ENCODE measurements around the gene GRB10.

GRB10 gene

DNA sequence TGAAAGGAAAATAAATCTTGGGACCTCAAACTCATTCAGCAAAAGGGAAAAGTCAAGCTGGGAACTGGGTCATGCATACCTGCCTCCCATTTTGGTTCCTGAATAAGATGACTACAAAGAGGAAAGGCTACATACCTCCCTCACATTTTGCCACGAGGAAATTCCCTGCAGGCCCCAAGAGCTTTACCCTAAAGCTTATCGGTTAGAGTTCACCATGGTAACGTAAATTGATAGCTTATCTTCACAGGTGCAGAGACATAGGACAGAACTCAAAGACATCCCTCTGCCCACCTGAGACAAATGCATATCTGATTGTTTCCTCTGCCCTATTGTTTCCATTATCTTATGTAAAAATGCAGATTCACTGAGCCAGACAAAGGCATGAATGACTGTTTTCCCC lies 31.5 kb upstream of the GRB10 start:
- ATAC-seq (replicated peaks; ENCODE audit: extremely low read depth, poor library complexity, severe bottlenecking) (no peak), DNase-seq (ENCODE audit: low spot score in 2 of 2) (no peak)
- Mint-ChIP-seq H3K4me1 (no peaks in the 10 kb centered on the region), H3K9me3 (no peaks in the 10 kb centered on the region), H3K4me3 (no peak overlapping the region), H3K27ac (ENCODE audit: low read depth) (no peak overlapping the region), H3K27me3 (peaks cover 43% of the 10 kb centered on the region), H3K36me3 (ENCODE audit: insufficient read depth) (no peaks in the 10 kb centered on the region)

DNA sequence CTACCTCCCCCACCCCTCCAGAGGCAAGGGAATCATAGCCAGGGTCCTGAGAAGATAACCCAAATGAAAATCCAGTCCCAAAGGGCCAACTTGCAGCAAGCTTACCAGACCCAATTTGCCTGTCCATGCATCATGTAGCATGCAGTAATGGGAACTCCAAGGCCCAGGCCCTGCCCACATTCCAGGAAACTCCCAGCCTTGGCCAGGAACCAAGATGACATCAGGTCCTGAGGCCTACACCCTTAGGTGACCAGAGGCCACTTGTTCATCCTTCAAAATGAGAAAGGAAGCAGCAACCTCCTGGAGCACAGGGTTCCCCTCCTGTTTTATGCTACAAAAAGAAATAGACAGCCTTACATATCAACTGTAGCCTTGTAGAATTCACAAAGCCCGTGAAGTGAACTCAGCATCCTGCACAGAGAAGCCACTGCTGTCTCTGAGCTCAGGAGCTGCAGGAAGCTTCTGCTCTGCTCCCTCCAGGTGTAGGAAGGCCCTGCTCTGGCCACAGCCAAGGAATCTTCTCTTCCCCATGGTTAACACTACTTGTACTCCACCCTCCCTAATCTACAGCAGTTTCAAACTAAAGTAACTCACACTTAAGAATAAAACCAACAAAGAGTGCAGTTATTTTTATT lies 30.3 kb upstream of the GRB10 start:
- no peak for DNase-seq (ENCODE audit: low spot score in 2 of 2)
- Mint-ChIP-seq H3K36me3 (ENCODE audit: insufficient read depth) (no peaks in the 10 kb centered on the region), H3K27ac (ENCODE audit: low read depth) (no peak overlapping the region), H3K27me3 (peaks cover 32% of the 10 kb centered on the region), H3K9me3 (no peaks in the 10 kb centered on the region), H3K4me1 (no peaks in the 10 kb centered on the region), H3K4me3 (no peak overlapping the region)
- ATAC-seq (replicated peaks; ENCODE audit: extremely low read depth, poor library complexity, severe bottlenecking), result no peak

DNA sequence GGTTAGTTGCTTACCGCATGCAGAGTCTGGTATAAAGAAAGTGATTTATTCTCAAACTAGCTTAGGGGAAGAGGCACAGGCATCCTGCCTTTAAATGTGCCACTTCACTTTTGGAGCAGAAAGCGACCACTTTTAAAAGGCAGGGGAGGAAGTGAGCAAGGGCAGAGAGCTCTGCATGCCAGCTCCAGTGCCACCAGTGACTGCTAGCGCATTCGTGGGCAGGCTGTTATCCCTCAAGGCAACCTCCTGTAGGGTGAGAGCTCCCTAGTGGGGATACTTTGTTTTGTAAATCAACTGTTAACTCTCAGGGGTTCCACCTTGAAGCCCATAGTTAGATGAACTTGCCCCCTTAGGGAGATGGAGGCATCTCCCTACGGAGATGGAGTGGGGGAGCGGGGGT lies 29.4 kb upstream of the GRB10 start:
- H3K4me3 Mint-ChIP-seq, result no peak overlapping the region
- no peaks in the 10 kb centered on the region for H3K4me1 Mint-ChIP-seq
- no peaks in the 10 kb centered on the region for H3K36me3 Mint-ChIP-seq (ENCODE audit: insufficient read depth)
- H3K9me3 Mint-ChIP-seq, result no peaks in the 10 kb centered on the region
- peaks cover 31% of the 10 kb centered on the region for H3K27me3 Mint-ChIP-seq
- no peak for ATAC-seq (replicated peaks; ENCODE audit: extremely low read depth, poor library complexity, severe bottlenecking)
- no peak overlapping the region for H3K27ac Mint-ChIP-seq (ENCODE audit: low read depth)
- no peak for DNase-seq (ENCODE audit: low spot score in 2 of 2)

DNA sequence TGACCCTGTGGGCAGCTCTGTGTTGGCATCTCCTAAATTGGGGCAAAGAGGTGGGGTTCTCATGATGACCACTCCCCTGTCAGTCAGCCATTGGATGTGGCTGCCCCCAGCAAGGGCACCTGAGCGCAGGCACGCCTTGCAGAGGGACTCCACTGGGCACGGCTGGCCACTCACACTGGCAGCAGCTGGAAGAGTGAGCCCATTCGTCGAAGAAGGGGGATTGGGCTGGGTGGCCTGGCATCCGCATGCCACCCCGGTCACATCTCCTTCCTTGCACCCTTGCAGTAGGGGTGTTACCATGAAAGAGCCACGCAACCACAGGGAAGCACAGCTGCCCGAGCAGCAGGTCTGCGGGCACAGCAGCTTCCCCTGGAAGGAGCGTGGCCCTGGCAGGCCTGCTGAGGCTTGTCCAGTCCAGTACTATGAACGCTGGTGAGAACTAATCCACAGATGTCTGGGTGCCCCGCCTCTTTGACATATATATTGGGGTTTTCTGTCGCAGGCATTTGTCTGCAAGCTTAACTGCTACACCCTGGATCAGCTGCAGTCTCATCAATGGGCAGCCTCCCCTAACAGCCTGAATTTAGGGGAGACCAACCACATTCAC lies 25.7 kb upstream of the GRB10 start:
- Mint-ChIP-seq H3K9me3 (no peaks in the 10 kb centered on the region), H3K27me3 (peaks cover 29% of the 10 kb centered on the region), H3K4me3 (no peak overlapping the region)

DNA sequence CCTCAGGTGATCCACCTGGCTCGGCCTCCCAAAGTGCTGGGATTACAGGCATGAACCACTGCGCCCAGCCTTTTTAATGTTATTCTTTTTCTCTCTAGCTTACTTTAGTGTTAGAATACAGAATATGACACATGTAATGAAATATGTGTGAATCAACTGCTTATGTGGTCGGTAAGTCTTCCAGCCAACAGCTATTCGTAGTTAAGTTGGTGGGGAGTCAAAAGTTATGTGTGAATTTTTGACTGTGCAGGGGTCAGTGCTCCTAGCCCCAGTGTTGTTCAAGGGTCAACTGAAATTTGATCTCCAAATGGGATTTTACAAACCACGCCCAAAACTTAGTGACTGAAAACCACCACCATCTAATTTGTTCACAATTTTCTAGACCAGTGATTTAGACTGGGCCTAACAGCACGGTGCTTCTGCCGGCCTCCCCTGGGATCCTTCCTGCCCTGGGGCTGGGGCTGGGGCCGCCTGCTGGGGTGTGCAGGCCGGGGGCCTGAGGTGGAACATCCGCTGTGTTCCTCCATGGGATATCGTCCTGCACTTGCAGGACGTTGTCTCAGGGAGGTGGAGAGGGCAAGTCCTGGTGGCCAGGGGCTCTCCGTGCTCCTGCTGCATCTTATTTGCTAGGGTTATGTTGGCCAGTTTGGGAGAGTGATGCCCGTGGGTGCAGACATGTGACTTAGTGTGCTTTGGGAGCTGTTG lies 24.5 kb upstream of the GRB10 start:
- DNase-seq (ENCODE audit: low spot score in 2 of 2) (no peak), ATAC-seq (replicated peaks; ENCODE audit: extremely low read depth, poor library complexity, severe bottlenecking) (no peak)
- H3K27ac Mint-ChIP-seq (ENCODE audit: low read depth), result no peak overlapping the region
- peaks cover 32% of the 10 kb centered on the region for H3K27me3 Mint-ChIP-seq
- H3K36me3 Mint-ChIP-seq (ENCODE audit: insufficient read depth), result peaks cover 1% of the 10 kb centered on the region
- H3K4me3 Mint-ChIP-seq, result no peak overlapping the region
- H3K9me3 Mint-ChIP-seq, result no peaks in the 10 kb centered on the region
- no peaks in the 10 kb centered on the region for H3K4me1 Mint-ChIP-seq

More for the DNA sequence above, 25.7 kb upstream of the GRB10 start:
- no peak for DNase-seq (ENCODE audit: low spot score in 2 of 2)
- Mint-ChIP-seq H3K27ac (ENCODE audit: low read depth) (no peak overlapping the region), H3K4me1 (no peaks in the 10 kb centered on the region), H3K36me3 (ENCODE audit: insufficient read depth) (peaks cover 1% of the 10 kb centered on the region)
- no peak for ATAC-seq (replicated peaks; ENCODE audit: extremely low read depth, poor library complexity, severe bottlenecking)

DNA sequence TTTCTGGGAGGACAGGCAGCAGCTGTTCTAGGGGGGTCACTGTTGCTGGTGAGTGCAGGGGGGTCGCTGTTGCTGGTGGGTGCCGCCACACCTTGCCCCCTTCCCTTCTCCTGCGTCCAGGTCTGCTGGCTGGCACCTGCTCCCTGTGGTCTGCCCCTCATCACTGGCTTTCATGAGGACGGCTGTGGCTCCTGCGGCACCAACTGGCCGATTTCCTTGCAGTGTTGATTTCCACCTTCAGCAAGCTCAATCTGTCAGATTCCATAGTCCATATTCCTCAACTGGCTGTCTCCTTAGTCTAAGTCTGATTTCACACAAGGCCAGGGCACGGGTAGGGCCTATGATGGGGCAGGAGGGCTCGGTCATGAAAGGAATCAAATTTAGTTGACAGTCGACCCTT lies 23.4 kb upstream of the GRB10 start:
- DNase-seq (ENCODE audit: low spot score in 2 of 2) (no peak), ATAC-seq (replicated peaks; ENCODE audit: extremely low read depth, poor library complexity, severe bottlenecking) (no peak)
- no peaks in the 10 kb centered on the region for H3K4me1 Mint-ChIP-seq
- H3K9me3 Mint-ChIP-seq, result no peaks in the 10 kb centered on the region
- H3K4me3 Mint-ChIP-seq, result no peak overlapping the region
- peaks cover 41% of the 10 kb centered on the region for H3K27me3 Mint-ChIP-seq
- H3K36me3 Mint-ChIP-seq (ENCODE audit: insufficient read depth), result peaks cover 1% of the 10 kb centered on the region
- H3K27ac Mint-ChIP-seq (ENCODE audit: low read depth), result no peak overlapping the region

DNA sequence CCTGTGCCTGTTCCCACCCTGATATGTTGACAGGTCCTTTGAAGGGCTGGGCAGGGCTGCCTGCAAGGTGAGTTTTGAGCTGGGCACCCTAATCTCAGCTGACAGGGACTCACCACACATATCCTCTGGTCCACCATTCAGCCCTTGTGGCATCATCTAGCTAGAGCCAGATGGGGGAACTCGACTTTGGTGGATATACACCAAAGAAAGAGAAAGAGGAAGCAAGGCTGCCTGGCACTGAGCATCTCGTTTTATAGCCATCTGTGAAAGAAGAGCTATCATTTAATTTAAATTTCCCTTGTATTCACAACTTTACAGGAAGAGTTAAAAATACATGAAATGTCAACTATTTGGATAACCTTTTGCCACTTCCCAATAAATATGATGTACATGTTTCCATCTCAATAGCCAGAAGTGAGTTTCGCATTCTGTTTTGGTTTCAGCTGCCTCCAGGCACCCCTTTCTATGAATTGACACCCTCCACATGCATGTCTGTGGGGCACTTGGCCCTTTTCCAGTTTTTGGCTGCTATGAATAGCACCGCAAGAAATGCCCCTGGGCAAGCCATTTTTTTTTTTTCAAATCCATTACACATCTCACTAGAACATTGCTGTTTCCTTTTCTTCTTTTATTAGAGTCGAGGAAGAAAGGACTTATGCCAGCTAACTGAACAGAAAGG lies 22.9 kb upstream of the GRB10 start:
- Mint-ChIP-seq H3K4me3 (no peak overlapping the region), H3K4me1 (no peaks in the 10 kb centered on the region), H3K36me3 (ENCODE audit: insufficient read depth) (peaks cover 1% of the 10 kb centered on the region), H3K27ac (ENCODE audit: low read depth) (no peak overlapping the region), H3K27me3 (peaks cover 44% of the 10 kb centered on the region), H3K9me3 (no peaks in the 10 kb centered on the region)
- DNase-seq (ENCODE audit: low spot score in 2 of 2), result no peak
- no peak for ATAC-seq (replicated peaks; ENCODE audit: extremely low read depth, poor library complexity, severe bottlenecking)

DNA sequence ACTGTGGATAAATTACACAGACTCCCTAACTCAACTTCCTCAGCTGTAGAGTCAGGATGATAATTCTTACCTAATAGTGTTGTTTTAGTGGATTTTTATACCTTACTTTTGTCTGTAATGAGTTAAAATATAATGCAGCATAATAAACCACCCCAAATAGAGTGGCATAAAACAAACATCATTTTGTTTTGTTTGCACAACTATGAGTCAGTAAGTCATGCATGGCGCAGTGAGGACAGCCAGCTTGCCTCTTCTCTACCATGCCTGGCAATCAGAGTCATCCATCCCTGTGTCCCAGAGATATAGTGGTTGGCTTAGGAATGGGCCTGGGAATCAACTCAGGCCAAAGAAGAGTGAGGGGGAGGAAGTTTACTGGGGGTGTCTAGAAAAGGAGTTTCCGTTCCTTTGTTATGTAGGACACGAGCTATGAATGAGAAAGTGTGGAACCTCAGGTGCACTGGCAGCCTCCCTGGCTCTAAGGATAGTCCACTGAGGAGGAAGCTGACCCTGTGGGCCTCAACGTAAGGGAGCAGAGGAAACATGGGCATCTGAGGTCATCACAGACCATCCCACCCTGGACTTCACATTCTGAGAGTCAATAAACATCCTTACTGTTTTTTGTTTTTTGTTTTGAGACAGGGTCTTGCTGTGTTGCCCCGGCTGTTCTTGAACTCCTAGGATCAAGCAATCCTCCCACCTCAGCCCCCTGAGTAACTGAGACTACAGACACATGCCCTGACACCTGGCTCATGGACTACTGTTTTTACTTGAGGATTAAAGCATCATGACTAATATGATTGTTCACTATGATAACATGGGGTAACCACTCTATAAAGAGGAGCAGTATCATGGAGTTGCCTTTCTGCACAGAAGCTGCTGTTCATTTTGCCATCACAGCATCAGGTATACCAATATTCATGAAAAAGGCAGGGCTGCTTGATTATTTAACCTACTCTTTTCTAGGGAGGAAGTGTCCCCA lies 21.0 kb upstream of the GRB10 start:
- Mint-ChIP-seq H3K4me3 (no peak overlapping the region), H3K36me3 (ENCODE audit: insufficient read depth) (peaks cover 2% of the 10 kb centered on the region), H3K9me3 (no peaks in the 10 kb centered on the region), H3K27ac (ENCODE audit: low read depth) (no peak overlapping the region), H3K27me3 (peaks cover 46% of the 10 kb centered on the region), H3K4me1 (no peaks in the 10 kb centered on the region)
- ATAC-seq (replicated peaks; ENCODE audit: extremely low read depth, poor library complexity, severe bottlenecking) (no peak), DNase-seq (ENCODE audit: low spot score in 2 of 2) (no peak)

DNA sequence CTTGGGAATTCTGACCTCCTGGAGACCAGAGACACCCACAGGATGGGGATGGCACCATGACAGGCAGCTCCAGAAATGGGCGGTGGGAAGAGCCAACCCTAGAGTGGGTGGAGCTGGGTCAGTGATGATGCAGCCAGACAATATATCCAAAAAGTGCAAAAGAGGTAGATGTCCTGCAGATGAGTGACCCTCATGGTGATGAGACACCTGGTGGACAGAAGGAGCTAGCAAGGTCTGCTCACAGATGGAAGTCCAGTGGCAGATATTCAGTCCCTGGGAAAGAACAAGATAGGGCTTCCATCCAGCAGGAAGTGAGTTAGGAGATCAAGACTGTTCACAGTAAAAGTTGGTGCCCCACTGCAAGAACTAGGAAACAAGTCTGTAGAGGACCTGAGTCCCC lies 19.2 kb upstream of the GRB10 start:
- DNase-seq (ENCODE audit: low spot score in 2 of 2) (no peak), ATAC-seq (replicated peaks; ENCODE audit: extremely low read depth, poor library complexity, severe bottlenecking) (no peak)
- Mint-ChIP-seq H3K36me3 (ENCODE audit: insufficient read depth) (peaks cover 2% of the 10 kb centered on the region), H3K4me3 (no peak overlapping the region), H3K27me3 (peaks cover 62% of the 10 kb centered on the region), H3K9me3 (no peaks in the 10 kb centered on the region), H3K4me1 (no peaks in the 10 kb centered on the region), H3K27ac (ENCODE audit: low read depth) (no peak overlapping the region)

DNA sequence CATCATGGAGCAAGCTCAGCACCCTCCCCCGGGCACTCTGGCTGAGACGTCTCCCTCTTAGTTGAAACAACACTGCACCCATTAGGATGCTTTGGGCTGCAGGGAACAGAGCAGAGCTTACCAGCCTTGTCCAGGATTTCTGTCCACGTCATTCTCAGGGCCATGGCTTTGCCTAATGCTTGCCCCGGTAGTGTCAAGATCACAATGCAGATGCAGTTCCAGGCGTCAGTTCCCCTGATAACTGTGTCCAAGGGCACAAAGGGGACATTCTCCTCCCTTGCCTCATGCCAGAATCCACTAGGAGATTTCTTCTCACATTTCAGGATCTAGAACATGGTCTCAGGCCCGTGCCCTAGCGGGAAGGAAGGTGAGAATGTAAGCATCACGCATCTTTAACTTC lies 17.2 kb upstream of the GRB10 start:
- no peak overlapping the region for H3K4me3 Mint-ChIP-seq
- peaks cover 1% of the 10 kb centered on the region for H3K36me3 Mint-ChIP-seq (ENCODE audit: insufficient read depth)
- no peaks in the 10 kb centered on the region for H3K9me3 Mint-ChIP-seq
- DNase-seq (ENCODE audit: low spot score in 2 of 2), result no peak
- no peaks in the 10 kb centered on the region for H3K4me1 Mint-ChIP-seq
- no peak overlapping the region for H3K27ac Mint-ChIP-seq (ENCODE audit: low read depth)
- H3K27me3 Mint-ChIP-seq, result peaks cover 63% of the 10 kb centered on the region
- no peak for ATAC-seq (replicated peaks; ENCODE audit: extremely low read depth, poor library complexity, severe bottlenecking)

DNA sequence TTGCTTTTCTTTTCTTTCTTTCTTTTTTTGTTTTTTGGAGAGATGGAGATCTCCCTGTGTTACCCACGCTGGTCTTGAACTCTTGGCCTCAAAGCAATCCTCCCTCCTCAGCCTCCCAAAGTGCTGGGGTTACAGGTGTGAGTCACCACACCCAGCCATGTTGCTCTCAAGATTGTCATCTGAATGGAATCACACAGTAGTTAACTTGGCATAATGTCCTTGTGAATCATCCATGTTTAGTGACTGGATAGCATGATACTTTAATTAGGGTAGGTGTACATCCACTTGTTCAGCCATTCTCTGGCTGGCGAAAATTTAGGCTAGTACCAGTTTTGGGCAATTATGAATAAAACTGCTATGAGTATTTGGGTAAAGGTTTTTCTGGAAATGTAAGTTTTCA lies 15.4 kb upstream of the GRB10 start:
- H3K9me3 Mint-ChIP-seq, result no peaks in the 10 kb centered on the region
- H3K27me3 Mint-ChIP-seq, result peaks cover 73% of the 10 kb centered on the region
- no peak overlapping the region for H3K27ac Mint-ChIP-seq (ENCODE audit: low read depth)

DNA sequence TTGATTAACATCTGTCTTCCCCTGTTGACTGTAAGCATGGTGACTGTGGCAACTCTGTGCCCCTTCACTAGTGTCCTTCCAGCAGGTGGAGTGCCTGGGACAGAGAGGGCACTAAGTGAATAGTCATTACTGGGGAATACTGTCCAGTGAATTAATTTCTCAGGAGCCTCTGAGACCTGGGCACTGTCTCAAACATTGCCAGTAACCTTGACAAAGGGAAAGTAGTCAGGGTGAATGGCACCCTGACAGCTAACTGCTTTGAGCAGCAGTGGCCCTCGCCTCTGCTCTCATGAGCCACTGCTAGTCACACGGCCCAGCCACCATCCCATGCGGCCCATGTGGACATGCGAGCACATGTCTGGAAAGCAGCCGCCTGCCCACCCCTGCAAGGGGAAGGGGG lies 13.1 kb upstream of the GRB10 start:
- no peak overlapping the region for H3K27ac Mint-ChIP-seq (ENCODE audit: low read depth)
- DNase-seq (ENCODE audit: low spot score in 2 of 2), result no peak
- H3K9me3 Mint-ChIP-seq, result no peaks in the 10 kb centered on the region
- H3K4me1 Mint-ChIP-seq, result no peaks in the 10 kb centered on the region
- peaks cover 76% of the 10 kb centered on the region for H3K27me3 Mint-ChIP-seq
- peaks cover 1% of the 10 kb centered on the region for H3K36me3 Mint-ChIP-seq (ENCODE audit: insufficient read depth)
- no peak overlapping the region for H3K4me3 Mint-ChIP-seq
- no peak for ATAC-seq (replicated peaks; ENCODE audit: extremely low read depth, poor library complexity, severe bottlenecking)

More for the DNA sequence above, 15.4 kb upstream of the GRB10 start:
- Mint-ChIP-seq H3K4me1 (no peaks in the 10 kb centered on the region), H3K4me3 (no peak overlapping the region), H3K36me3 (ENCODE audit: insufficient read depth) (peaks cover 1% of the 10 kb centered on the region)
- DNase-seq (ENCODE audit: low spot score in 2 of 2), result no peak
- no peak for ATAC-seq (replicated peaks; ENCODE audit: extremely low read depth, poor library complexity, severe bottlenecking)

Measured in central memory CD8-positive, alpha-beta T cell (primary cell).